Thoracic aorta (tissue), 2 donors: ENCODE measurements around the gene CAPN5. TPM values are rescaled to one million over a fixed set of nuclear protein-coding genes. Genes with fewer than 3 reads are reported as not detected.

Experiments used
- ATAC-seq: fragments of 150-250 bp; one replicate; pipeline ENCODE4 v1.8.0; 2017; ENCODE audit warnings: low read depth; ENCODE audit not compliant: insufficient number of reproducible peaks, low FRiP score
- DNase-seq: peaks from one replicate; pipeline ENCODE4 v3.0.0-alpha.2; 2020; ENCODE audit warnings: low spot score
- H3K27ac ChIP-seq, 2 donors: fragments of 200-600 bp; sonication (generic); 1 replicate in 1 of 2; 2 replicates in 1 of 2; pipeline ENCODE4 v1.5.1; 2016; ENCODE audit warnings: mild to moderate bottlenecking in 2 of 2, moderate library complexity in 2 of 2
- H3K27me3 ChIP-seq: fragments of 200-600 bp; sonication (generic); replicated peaks from 2 replicates; pipeline ENCODE4 v1.6.0; 2016; ENCODE audit warnings: mild to moderate bottlenecking; ENCODE audit not compliant: insufficient read depth
- H3K36me3 ChIP-seq: fragments of 200-600 bp; sonication (generic); one replicate; pipeline ENCODE4 v1.5.1; 2016
- H3K4me1 ChIP-seq, 2 donors: fragments of 200-600 bp; sonication (generic); 1 replicate in 1 of 2; 2 replicates in 1 of 2; pipeline versions ENCODE4 v1.5.1 to v1.6.0; 2016; ENCODE audit warnings: low read depth in 2 of 2, mild to moderate bottlenecking in 1 of 2; ENCODE audit not compliant: control insufficient read depth in 1 of 2
- H3K4me3 ChIP-seq: fragments of 200-600 bp; sonication (generic); 2 replicates; pipeline ENCODE4 v1.5.1; 2016; ENCODE audit warnings: mild to moderate bottlenecking
- H3K9me3 ChIP-seq: fragments of 200-600 bp; sonication (generic); 2 replicates; pipeline ENCODE4 v1.5.1; 2016
- CTCF ChIP-seq: fragments of 200-600 bp; sonication (generic); IDR thresholded peaks from one replicate; pipeline ENCODE4 v1.5.1; 2019; ENCODE audit warnings: antibody characterized with exemption
- total RNA-seq, 2 donors: library from RNA; depleted of rRNA; stranded (reverse); fragments of >200 nt; gene quantifications; one replicate each; pipeline versions ENCODE4 v1.1.0 to v1.2.3, GENCODE V29; 2016

CAPN5 gene
- total RNA-seq, 2 donors from 2014 or later, result 9.5 to 20.8 TPM

GRCh38 chr11:77140231-77140851, 73.6 kb downstream of the CAPN5 start:
- DNase-seq (no peak), ATAC-seq (no peak)
- H3K4me1 ChIP-seq, result no peaks in the 10 kb centered on the region
- no peaks in the 10 kb centered on the region for H3K27me3 ChIP-seq
- H3K36me3 ChIP-seq, result no peaks in the 10 kb centered on the region
- no peak overlapping the region for H3K27ac ChIP-seq
- H3K4me3 ChIP-seq, result no peak overlapping the region
- TF ChIP-seq CTCF, result no peak
- H3K9me3 ChIP-seq, result no peaks in the 10 kb centered on the region

- no peak for DNase-seq
- no peak overlapping the region for H3K27ac ChIP-seq
- no peaks in the 10 kb centered on the region for H3K27me3 ChIP-seq
- TF ChIP-seq CTCF, result no peak
- no peak overlapping the region for H3K4me3 ChIP-seq
- H3K4me1 ChIP-seq, result no peaks in the 10 kb centered on the region
- ATAC-seq, result no peak
- no peaks in the 10 kb centered on the region for H3K36me3 ChIP-seq
- no peaks in the 10 kb centered on the region for H3K9me3 ChIP-seq
Observed at GRCh38 chr11:77141034-77141433, 74.3 kb downstream of the CAPN5 start.

- TF ChIP-seq CTCF, result no peak
- H3K4me1 ChIP-seq, result no peaks in the 10 kb centered on the region
- DNase-seq (no peak), ATAC-seq (no peak)
- H3K27ac ChIP-seq, result no peak overlapping the region
- H3K9me3 ChIP-seq, result no peaks in the 10 kb centered on the region
- H3K4me3 ChIP-seq, result no peak overlapping the region
- H3K27me3 ChIP-seq, result no peaks in the 10 kb centered on the region
- no peaks in the 10 kb centered on the region for H3K36me3 ChIP-seq
Observed at GRCh38 chr11:77141475-77141874, 74.7 kb downstream of the CAPN5 start.

GRCh38 chr11:77142091-77142975, 75.6 kb downstream of the CAPN5 start:
- H3K27me3 ChIP-seq, result no peaks in the 10 kb centered on the region
- no peak for ATAC-seq
- no peak for DNase-seq
- H3K4me3 ChIP-seq, result no peak overlapping the region
- H3K27ac ChIP-seq, result no peak overlapping the region
- H3K36me3 ChIP-seq, result no peaks in the 10 kb centered on the region
- no peak for TF ChIP-seq CTCF
- H3K9me3 ChIP-seq, result no peaks in the 10 kb centered on the region
- H3K4me1 ChIP-seq, result no peaks in the 10 kb centered on the region

GRCh38 chr11:77143405-77144020, 76.7 kb downstream of the CAPN5 start:
- H3K9me3 ChIP-seq, result no peaks in the 10 kb centered on the region
- H3K27me3 ChIP-seq, result no peaks in the 10 kb centered on the region
- H3K36me3 ChIP-seq, result no peaks in the 10 kb centered on the region
- no peak for DNase-seq
- no peak for ATAC-seq
- no peak overlapping the region for H3K4me3 ChIP-seq
- no peak for TF ChIP-seq CTCF
- H3K4me1 ChIP-seq, result no peaks in the 10 kb centered on the region
- no peak overlapping the region for H3K27ac ChIP-seq
